ENCODE measurements around the gene COL15A1.
"Not testable (repeated sequence)": the region's sequence is repeated elsewhere in the genome, so short reads cannot be mapped to it uniquely, and the experiment has no call there.

COL15A1 gene

DNA sequence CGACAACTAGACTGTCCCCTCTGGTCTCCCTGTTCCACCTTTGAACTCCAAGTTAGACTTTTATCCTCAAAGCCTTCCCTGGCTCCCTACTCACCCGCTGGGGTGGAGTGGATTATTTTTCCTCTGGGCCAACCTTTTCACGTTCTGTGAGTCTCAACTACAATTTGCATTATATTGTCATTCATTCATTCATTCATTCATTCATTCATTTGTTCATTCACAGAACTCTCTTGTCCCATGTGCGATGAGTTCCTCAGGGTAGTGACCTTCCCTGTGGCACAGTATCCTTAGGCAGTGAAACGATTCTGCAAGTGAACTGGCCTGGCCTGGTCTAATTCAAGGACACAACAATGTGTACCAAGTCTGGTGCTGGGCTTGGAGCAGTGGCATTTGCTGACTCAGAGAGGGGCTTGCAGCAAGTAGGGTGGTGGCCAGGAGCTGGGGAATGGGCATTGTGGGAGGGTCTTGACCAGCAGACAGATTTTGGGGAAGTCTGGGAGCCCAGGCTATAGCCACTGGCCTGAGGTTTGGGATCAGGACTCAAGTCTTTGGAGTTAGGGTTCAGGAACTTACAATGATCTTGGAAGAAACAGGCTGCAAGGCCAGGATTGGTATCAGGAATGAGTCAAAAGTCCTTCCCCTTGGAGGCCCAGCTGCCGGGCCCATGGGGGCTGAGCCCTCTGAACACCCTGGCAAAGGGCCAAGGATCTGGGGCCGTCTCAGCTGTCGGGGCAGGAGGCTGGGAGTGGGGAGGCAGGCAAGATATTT lies 37.2 kb upstream of the COL15A1 start:
- TF ChIP-seq, protein P1, sequence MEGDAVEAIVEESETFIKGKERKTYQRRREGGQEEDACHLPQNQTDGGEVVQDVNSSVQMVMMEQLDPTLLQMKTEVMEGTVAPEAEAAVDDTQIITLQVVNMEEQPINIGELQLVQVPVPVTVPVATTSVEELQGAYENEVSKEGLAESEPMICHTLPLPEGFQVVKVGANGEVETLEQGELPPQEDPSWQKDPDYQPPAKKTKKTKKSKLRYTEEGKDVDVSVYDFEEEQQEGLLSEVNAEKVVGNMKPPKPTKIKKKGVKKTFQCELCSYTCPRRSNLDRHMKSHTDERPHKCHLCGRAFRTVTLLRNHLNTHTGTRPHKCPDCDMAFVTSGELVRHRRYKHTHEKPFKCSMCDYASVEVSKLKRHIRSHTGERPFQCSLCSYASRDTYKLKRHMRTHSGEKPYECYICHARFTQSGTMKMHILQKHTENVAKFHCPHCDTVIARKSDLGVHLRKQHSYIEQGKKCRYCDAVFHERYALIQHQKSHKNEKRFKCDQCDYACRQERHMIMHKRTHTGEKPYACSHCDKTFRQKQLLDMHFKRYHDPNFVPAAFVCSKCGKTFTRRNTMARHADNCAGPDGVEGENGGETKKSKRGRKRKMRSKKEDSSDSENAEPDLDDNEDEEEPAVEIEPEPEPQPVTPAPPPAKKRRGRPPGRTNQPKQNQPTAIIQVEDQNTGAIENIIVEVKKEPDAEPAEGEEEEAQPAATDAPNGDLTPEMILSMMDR (IDR thresholded peaks at IDR 0.05; ENCODE audit: borderline replicate concordance, control extremely low read depth, extremely low read depth, insufficient read depth, missing control alignments), result no peak
- DNase-seq (ENCODE audit: low spot score), result no peak
- in situ Hi-C loops (cut with MboI; ENCODE audit: low sequenced_read_pairs, unreplicated experiment), result no loop called here

DNA sequence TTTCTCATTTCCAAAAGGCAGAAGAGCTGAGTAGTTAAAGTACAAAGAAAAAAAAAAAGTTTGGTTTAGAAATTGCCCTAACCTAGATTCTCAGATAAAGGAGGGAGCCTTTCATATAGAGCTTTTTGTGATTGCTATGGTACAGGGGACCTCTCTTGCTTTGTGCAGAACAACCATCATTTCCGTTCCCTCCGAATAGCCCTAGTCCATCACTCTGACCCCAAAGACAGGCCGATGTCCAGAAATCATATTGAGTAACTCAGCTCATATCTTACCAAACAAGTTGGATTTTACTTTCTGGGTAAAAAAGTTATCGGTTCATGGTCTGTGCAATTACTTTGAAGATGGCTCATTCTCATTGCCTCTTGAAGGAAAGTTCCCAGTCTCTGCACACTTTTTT lies 36.7 kb upstream of the COL15A1 start:
- DNase-seq (ENCODE audit: low spot score), result no peak
- TF ChIP-seq, protein P1 (IDR thresholded peaks at IDR 0.05; ENCODE audit: borderline replicate concordance, control extremely low read depth, extremely low read depth, insufficient read depth, missing control alignments), result no peak
- in situ Hi-C loops (cut with MboI; ENCODE audit: low sequenced_read_pairs, unreplicated experiment), result no loop called here

DNA sequence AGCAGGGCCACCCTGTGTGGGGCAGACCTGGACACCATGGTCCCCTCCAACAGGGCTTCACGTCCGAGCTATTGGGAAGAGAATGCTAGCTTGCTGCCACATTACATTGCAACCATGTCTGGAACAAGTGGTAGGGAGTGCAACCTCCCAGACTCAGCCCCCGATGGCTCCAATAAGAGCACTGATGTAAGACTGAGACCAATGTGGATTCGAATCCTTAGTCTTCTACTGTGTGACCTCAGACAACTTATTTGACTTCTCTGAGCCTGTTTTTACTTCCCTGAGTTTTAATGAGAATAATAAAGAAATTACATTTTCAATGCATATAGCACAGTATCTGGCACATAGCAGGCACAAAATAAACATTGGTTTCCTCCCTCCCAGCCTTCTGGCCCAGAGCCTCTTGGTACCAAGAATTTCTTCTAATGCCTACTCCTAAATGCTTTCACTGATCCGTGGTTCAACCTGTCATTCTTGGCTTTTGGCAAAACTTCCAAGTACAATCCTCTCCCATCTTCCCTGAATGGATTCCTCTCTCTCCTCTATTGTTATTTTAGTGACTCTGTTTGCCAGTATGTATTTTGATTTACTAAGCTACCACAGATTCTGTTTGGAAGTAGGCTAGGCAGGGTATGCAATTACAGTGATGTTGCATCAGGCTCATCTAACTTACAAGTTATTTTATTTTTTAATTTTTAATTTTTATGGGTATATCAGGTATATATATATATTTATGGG lies 34.6 kb upstream of the COL15A1 start:
- no peak for DNase-seq (ENCODE audit: low spot score)
- in situ Hi-C loops (cut with MboI; ENCODE audit: low sequenced_read_pairs, unreplicated experiment), result no loop called here
- TF ChIP-seq, protein P1 (IDR thresholded peaks at IDR 0.05; ENCODE audit: borderline replicate concordance, control extremely low read depth, extremely low read depth, insufficient read depth, missing control alignments), result no peak

DNA sequence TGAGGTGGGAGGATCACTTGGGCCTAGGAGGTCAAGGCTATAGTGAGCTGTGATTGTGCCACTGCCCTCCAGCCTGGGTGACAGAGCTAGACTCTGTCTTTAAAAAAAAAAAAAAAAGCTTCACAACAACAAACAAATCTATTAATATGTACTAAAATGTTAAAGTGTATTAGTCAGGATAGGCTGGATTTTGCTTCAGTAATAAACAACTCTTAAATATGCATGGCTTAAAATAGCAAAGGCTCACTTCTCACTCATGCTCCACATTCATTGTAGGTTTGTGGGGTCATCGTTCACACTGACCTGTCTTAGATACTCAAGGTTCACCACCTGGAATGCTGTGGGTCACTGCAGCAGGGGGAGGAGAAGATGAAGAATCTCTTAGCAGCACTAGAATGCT lies 33.8 kb upstream of the COL15A1 start:
- TF ChIP-seq, protein P1 (IDR thresholded peaks at IDR 0.05; ENCODE audit: borderline replicate concordance, control extremely low read depth, extremely low read depth, insufficient read depth, missing control alignments), result no peak
- in situ Hi-C loops (cut with MboI; ENCODE audit: low sequenced_read_pairs, unreplicated experiment), result no loop called here

DNA sequence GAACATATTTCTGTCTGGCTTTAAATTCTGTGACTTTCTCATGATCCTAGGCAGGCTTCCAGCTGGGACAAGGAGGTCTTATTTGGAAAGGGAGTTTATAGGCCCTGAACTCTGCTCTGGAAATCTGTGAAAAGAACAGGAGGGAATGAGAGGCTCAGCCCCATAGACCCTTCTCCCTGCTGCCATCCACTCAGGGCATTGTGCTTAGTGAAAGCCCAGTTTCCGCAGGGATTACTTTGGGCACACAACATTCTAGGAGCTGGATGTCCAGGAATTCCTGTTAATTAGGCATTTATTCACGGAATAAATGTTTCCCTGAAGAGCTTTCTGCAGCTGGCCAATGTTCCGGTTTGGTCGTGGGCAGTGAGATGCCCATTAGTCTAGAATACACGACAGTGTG lies 32.7 kb upstream of the COL15A1 start:
- TF ChIP-seq, protein P1 (IDR thresholded peaks at IDR 0.05; ENCODE audit: borderline replicate concordance, control extremely low read depth, extremely low read depth, insufficient read depth, missing control alignments), result no peak
- DNase-seq (ENCODE audit: low spot score), result no peak
- in situ Hi-C loops (cut with MboI; ENCODE audit: low sequenced_read_pairs, unreplicated experiment), result no loop called here

More for the DNA sequence above, 33.8 kb upstream of the COL15A1 start:
- no peak for DNase-seq (ENCODE audit: low spot score)

DNA sequence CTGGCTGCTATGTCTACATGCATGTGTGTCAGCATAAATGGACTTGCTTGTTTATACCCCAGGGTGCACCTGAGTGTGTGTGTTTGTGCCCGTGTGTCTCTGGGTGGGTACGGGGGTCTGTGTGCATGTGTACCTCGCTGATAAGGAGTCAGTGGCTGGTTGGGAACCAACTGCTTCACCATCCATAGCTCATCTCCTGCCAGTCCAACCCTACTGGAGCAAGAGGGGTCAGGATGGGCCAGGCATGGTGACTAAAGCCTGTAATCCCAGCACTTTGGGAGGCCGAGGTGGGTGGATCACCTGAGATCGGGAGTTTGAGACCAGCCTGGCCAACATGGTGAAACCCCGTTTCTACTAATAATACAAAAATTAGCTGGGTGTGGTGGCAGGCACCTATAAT lies 32.0 kb upstream of the COL15A1 start:
- DNase-seq (ENCODE audit: low spot score); in situ Hi-C loops (cut with MboI; ENCODE audit: low sequenced_read_pairs, unreplicated experiment): not testable (repeated sequence)

DNA sequence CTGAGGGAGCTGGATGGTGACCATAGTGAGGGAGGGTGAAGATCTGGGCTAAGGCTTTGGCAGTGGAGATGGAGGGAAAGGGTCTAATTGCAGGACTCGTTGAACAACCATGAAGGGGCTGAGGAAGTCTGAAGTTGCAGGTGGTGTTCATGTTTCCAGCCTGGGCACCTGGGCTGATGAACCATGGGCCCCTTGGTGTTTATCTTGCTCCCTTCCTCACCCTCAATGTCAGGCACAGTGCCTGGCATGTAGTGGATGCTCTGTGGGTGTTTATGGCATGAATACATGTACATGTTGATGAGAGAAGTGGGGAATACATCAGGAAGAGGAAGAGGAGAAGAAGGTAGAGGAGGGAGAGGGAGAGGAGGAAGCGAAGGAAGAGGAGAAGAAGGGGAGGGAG lies 31.3 kb upstream of the COL15A1 start:
- TF ChIP-seq, protein P1 (IDR thresholded peaks at IDR 0.05; ENCODE audit: borderline replicate concordance, control extremely low read depth, extremely low read depth, insufficient read depth, missing control alignments), result no peak
- DNase-seq (ENCODE audit: low spot score), result no peak
- in situ Hi-C loops (cut with MboI; ENCODE audit: low sequenced_read_pairs, unreplicated experiment), result no loop called here

Data from GM13976 (cell line).